A673 (cell line): ENCODE results near the gene DCN. TPM values are rescaled to one million over a fixed set of nuclear protein-coding genes. Genes with fewer than 3 reads are reported as not detected.

Source experiments
- BruUV-seq: library from RNA; stranded (reverse); fragments of 400-500 nt; replicated peaks from 2 replicates; lab custom pipeline; 2021; lab: Mats Ljungman, UMichigan
- CTCF ChIA-PET: fragments of 300-600 bp; sonication (Branson Sonifier 250); formaldehyde crosslinking; loops from one replicate; lab custom pipeline; 2022; ENCODE audit warnings: antibody characterized with exemption; lab: Charles Lee
- POLR2A ChIA-PET: fragments of 300-600 bp; sonication (Branson Sonifier 250); formaldehyde crosslinking; loops from one replicate; lab custom pipeline; 2022; ENCODE audit warnings: antibody characterized with exemption; ENCODE audit not compliant: low non-redundant PET; lab: Charles Lee
- DNase-seq: peaks from one replicate; pipeline ENCODE4 v3.0.0-alpha.2; 2015; ENCODE audit warnings: low spot score
- H3K27ac ChIP-seq: fragments of 200-600 bp; sonication (generic); 2 replicates; pipeline ENCODE4 v1.5.1; 2016; ENCODE audit warnings: mixed run types, low read depth, mild to moderate bottlenecking, mixed read lengths, antibody characterized with exemption, low read length; ENCODE audit not compliant: poor library complexity, severe bottlenecking
- H3K27me3 ChIP-seq: fragments of 200-600 bp; sonication (generic); replicated peaks from 2 replicates; pipeline ENCODE4 v1.6.1; 2017; ENCODE audit warnings: mixed run types, low read depth, mild to moderate bottlenecking, mixed read lengths, antibody characterized with exemption, low read length; ENCODE audit not compliant: insufficient read depth, poor library complexity
- H3K36me3 ChIP-seq: fragments of 200-600 bp; sonication (generic); 2 replicates; pipeline ENCODE4 v1.6.1; 2016; ENCODE audit warnings: mixed run types, mild to moderate bottlenecking, mixed read lengths, antibody characterized with exemption, low read length; ENCODE audit not compliant: insufficient read depth, poor library complexity, severe bottlenecking
- H3K4me1 ChIP-seq: fragments of 200-600 bp; sonication (generic); 2 replicates; pipeline ENCODE4 v1.6.1; 2017; ENCODE audit warnings: mixed run types, mild to moderate bottlenecking, mixed read lengths, antibody characterized with exemption, low read length; ENCODE audit not compliant: insufficient read depth, poor library complexity, severe bottlenecking
- H3K4me3 ChIP-seq: fragments of 200-600 bp; sonication (generic); 2 replicates; pipeline ENCODE4 v1.5.1; 2016; ENCODE audit warnings: low read depth, mixed run types, mild to moderate bottlenecking, mixed read lengths, low read length; ENCODE audit not compliant: poor library complexity, severe bottlenecking
- H3K9me3 ChIP-seq: fragments of 200-600 bp; sonication (generic); 2 replicates; pipeline ENCODE4 v1.6.1; 2016; ENCODE audit warnings: mixed run types, low read depth, mild to moderate bottlenecking, mixed read lengths, antibody characterized with exemption, low read length; ENCODE audit not compliant: poor library complexity, severe bottlenecking
- CTCF ChIP-seq: fragments of 300-800, 200-600 bp; sonication (generic); conservative IDR thresholded peaks from 2 replicates; pipeline ENCODE4 v1.5.1; 2017; ENCODE audit warnings: low read depth, mild to moderate bottlenecking, antibody characterized with exemption, low read length, moderate library complexity, mixed read lengths
- EZH2 ChIP-seq: fragments of 200-600 bp; sonication (generic); IDR thresholded peaks from 2 replicates; pipeline ENCODE4 v1.6.1; 2017; ENCODE audit warnings: borderline replicate concordance, low read depth, mild to moderate bottlenecking, mixed read lengths, antibody characterized with exemption, low read length; ENCODE audit not compliant: poor library complexity, severe bottlenecking
- intact Hi-C: fragments of 100-400 bp; cut with micrococcal nuclease; formaldehyde crosslinking; loops from one replicate; pipeline ENCODE4 v1.10.0; 2022; ENCODE audit not compliant: unreplicated experiment
- total RNA-seq: library from RNA; stranded (reverse); gene quantifications from 2 replicates; pipeline ENCODE4 v1.2.3, GENCODE V29; 2021

Gene DCN
- total RNA-seq, 1 experiment from 2014 or later, result 3.5 TPM

- intact Hi-C loops, result no loop called here
- Histone ChIP-seq H3K36me3 (no peaks in the 10 kb centered on the region), H3K4me3 (no peak overlapping the region), H3K27me3 (no peaks in the 10 kb centered on the region), H3K4me1 (no peaks in the 10 kb centered on the region), H3K27ac (no peak overlapping the region), H3K9me3 (no peaks in the 10 kb centered on the region)
- BruUV-seq, result no TSS peak
- TF ChIP-seq EZH2, result no peak
- no peak for TF ChIP-seq CTCF
- CTCF ChIA-PET, result no interaction called here
- DNase-seq, result no peak
- POLR2A ChIA-PET, result no interaction called here
These were observed 9.5 kb downstream of the DCN start for GRCh38 chr12:91173124-91173523.

- no peak for TF ChIP-seq CTCF
- TF ChIP-seq EZH2, result no peak
- no peak overlapping the region for H3K27ac ChIP-seq
- no TSS peak for BruUV-seq
- CTCF ChIA-PET, result no interaction called here
- no peaks in the 10 kb centered on the region for H3K27me3 ChIP-seq
- no peak for DNase-seq
- no peaks in the 10 kb centered on the region for H3K9me3 ChIP-seq
- POLR2A ChIA-PET, result no interaction called here
- H3K36me3 ChIP-seq, result no peaks in the 10 kb centered on the region
- intact Hi-C loops, result no loop called here
- H3K4me3 ChIP-seq, result no peak overlapping the region
- no peaks in the 10 kb centered on the region for H3K4me1 ChIP-seq
These were observed 10.5 kb downstream of the DCN start for GRCh38 chr12:91172096-91172495.

GRCh38 chr12:91171476-91171875 is 11.1 kb downstream of the DCN start:
- intact Hi-C loops, result no loop called here
- CTCF ChIA-PET, result no interaction called here
- DNase-seq, result no peak

More at GRCh38 chr12:91171476-91171875, 11.1 kb downstream of the DCN start:
- POLR2A ChIA-PET, result no interaction called here
- Histone ChIP-seq H3K4me1 (no peaks in the 10 kb centered on the region), H3K4me3 (no peak overlapping the region), H3K27ac (no peak overlapping the region), H3K27me3 (no peaks in the 10 kb centered on the region), H3K36me3 (no peaks in the 10 kb centered on the region), H3K9me3 (no peaks in the 10 kb centered on the region)
- no TSS peak for BruUV-seq
- TF ChIP-seq EZH2, result no peak
- TF ChIP-seq CTCF, result no peak
